Pancreas (tissue), 10 donors: ENCODE measurements around the gene ERBB4. TPM values are rescaled to one million over a fixed set of nuclear protein-coding genes. Genes with fewer than 3 reads are reported as not detected.

Source experiments
- ATAC-seq, 4 donors: fragments of 200-7000 bp; cut with Tn5 transposase; one replicate each; pipeline versions ENCODE4 v1.8.0 to v1.9.1; 2020; ENCODE audit warnings: mild to moderate bottlenecking in 4 of 4, moderate library complexity in 4 of 4
- DNase-seq, 6 donors: peaks; one replicate each; pipeline ENCODE4 v3.0.0-alpha.2; 2020
- FAIRE-seq: peaks from 2 replicates; lab custom pipeline; 2012; peaks lifted over from hg19 to GRCh38; lab: Jason Lieb, UNC
- H3K27ac ChIP-seq, 4 donors: fragments of 200-600 bp; sonication (generic); 1 replicate in 3 of 4; 2 replicates in 1 of 4; pipeline versions ENCODE4 v1.5.0 to v1.8.0; 2020
- H3K27me3 ChIP-seq, 4 donors: fragments of 200-600 bp; one replicate each; pipeline ENCODE4 v1.8.0; 2021
- H3K36me3 ChIP-seq, 3 donors: fragments of 200-600 bp; sonication (generic) in 1 of 3; one replicate each; pipeline versions ENCODE4 v1.5.0 to v1.8.0; 2020 to 2021
- H3K4me1 ChIP-seq, 3 donors: fragments of 200-600 bp; one replicate each; pipeline ENCODE4 v1.8.0; 2021
- H3K4me3 ChIP-seq, 4 donors: fragments of 200-600 bp; sonication (generic) in 2 of 4; one replicate each; pipeline versions ENCODE4 v1.5.0 to v1.8.0; 2020 to 2021
- H3K9me3 ChIP-seq, 4 donors: fragments of 200-600 bp; one replicate each; pipeline ENCODE4 v1.8.0; 2021
- CTCF ChIP-seq, 4 donors: fragments of 200-600 bp; sonication (generic) in 3 of 4; IDR thresholded peaks; one replicate each; pipeline versions ENCODE4 v1.5.0 to v1.8.0; 2021; ENCODE audit warnings: antibody characterized with exemption in 4 of 4
- WGBS, 2 donors: extraction: QIAGEN DNeasy Blood & Tissue Kit; methylation state at CpG; one replicate each; pipeline ENCODE4 v1.1.7; 2013; 5-methylcytosine and 5-hydroxymethylcytosine counted together
- intact Hi-C, 3 donors: fragments of 100-400 bp; cut with DNase I; formaldehyde crosslinking; loops; one replicate each; pipeline versions ENCODE4 v1.11.1 to v1.14.2; 2022
- polyA plus RNA-seq, 2 donors: library from polyadenylated mRNA; stranded (reverse); fragments of 200-250 nt; gene quantifications; one replicate each; pipeline ENCODE4 v1.2.3, GENCODE V29; 2013
- total RNA-seq, 6 donors: library from RNA; stranded (reverse); fragmentation: NEBNext Ultra II Directional in 4 of 6; extraction: Animal tissue kit (Norgen Biotek cat#: 25700) in 4 of 6; gene quantifications; one replicate each; pipeline versions ENCODE4 v1.2.1 to v1.2.4, GENCODE V29; 2021 to 2023
- donor health status: healthy with polysubstance abuse.
- donor health status: DM: no; HTN: no; CAD: no; lungs with moderate emphysema.
- donor health status: DM: no; HTN: no; CAD: no.
- donor health status: control.
- donor health status: control.
- donor health status: Bipolar disorder and iron deficiency.
- donor health status: DM: yes; HTN: yes; CAD: no.
- donor health status: DM: no; HTN: no; CAD: no.
- donor health status: DM: no; HTN: no; CAD: no.
- donor health status: DM: yes; HTN: yes; CAD: no.

The ERBB4 gene
- total and polyA plus RNA-seq, 8 donors: 0.30 to 5.0 (median 3.3) TPM

DNA sequence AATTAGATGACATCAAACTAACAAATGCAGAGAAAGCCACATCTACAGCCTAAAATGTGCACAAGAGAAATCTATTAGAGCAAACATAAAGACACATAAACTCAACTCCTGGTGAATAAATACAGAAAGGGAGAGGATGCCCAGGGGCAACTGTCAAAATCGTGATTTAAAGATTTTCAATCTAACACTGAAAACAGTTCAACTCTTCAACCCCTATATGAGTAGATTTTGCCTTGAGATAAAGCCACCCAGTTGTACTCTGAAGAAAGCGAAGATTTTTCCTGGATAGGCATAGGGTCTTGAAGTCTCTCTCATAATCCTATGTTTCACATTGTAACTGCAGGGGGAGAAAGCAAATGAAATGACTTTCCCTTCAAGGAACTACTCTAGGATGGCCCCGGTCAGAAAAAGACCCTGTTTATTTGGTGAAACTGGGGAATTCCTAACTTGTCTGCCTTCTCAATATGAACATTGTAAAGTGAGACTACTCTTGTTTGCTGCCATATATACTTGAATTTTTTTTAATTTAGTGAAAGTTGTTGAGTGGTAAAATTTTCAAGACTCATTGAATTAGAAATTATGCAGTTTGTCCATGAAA is 226.7 kb downstream of the ERBB4 start:
- FAIRE-seq (no peak), ATAC-seq (no peak), DNase-seq (no peak)
- Histone ChIP-seq H3K9me3 (no peaks in the 10 kb centered on the region), H3K4me1 (no peaks in the 10 kb centered on the region), H3K27ac (no peak overlapping the region), H3K4me3 (no peak overlapping the region), H3K36me3 (no peaks in the 10 kb centered on the region), H3K27me3 (no peaks in the 10 kb centered on the region)
- TF ChIP-seq CTCF (IDR thresholded peaks at IDR 0.05): no peak
- 85% methylated on average over 3 of the region's 3 CpGs for WGBS, 2 donors
- intact Hi-C loops: no loop called here

DNA sequence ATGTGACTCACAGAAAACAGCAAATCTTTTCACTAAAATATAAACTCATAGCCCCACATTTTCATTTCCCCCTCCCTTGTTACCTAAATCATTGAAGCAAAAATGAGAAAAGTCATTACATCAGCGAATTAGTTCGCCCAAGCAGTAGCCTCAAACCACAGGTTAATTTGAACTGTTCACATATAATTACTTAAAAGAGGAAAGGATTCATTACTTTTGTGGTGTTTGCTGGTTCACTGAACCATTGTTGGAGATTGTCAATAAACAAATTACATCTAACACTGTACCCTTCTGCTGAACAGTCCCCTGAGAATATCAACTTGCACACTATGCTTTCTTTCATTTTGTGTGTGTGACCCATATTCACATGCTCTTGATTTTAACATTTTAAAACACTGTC is 238.7 kb downstream of the ERBB4 start:
- Histone ChIP-seq H3K27me3 (no peaks in the 10 kb centered on the region), H3K4me3 (no peak overlapping the region), H3K27ac (no peak overlapping the region), H3K36me3 (no peaks in the 10 kb centered on the region), H3K4me1 (no peaks in the 10 kb centered on the region), H3K9me3 (no peaks in the 10 kb centered on the region)
- 88 to 96% methylated on average over 2 of the region's 2 CpGs for WGBS, 2 donors
- TF ChIP-seq CTCF (IDR thresholded peaks at IDR 0.05): no peak
- DNase-seq (no peak), ATAC-seq (no peak), FAIRE-seq (no peak)
- intact Hi-C loops: no loop called here

- no peak overlapping the region for H3K27ac ChIP-seq
- intact Hi-C loops: no loop called here
- no peaks in the 10 kb centered on the region for H3K9me3 ChIP-seq
- no peaks in the 10 kb centered on the region for H3K4me1 ChIP-seq
- 61 to 75% methylated on average over 3 of the region's 3 CpGs for WGBS, 2 donors
- ATAC-seq (no peak), DNase-seq (no peak), FAIRE-seq (no peak)
- H3K36me3 ChIP-seq: no peaks in the 10 kb centered on the region
- H3K27me3 ChIP-seq: no peaks in the 10 kb centered on the region
- H3K4me3 ChIP-seq: no peak overlapping the region
- no peak for TF ChIP-seq CTCF (IDR thresholded peaks at IDR 0.05)
Observed at GRCh38 chr2:212299333-212299732, 239.3 kb downstream of the ERBB4 start.

- FAIRE-seq: no peak
- ATAC-seq: no peak
- no peak overlapping the region for H3K4me3 ChIP-seq
- DNase-seq: no peak
- H3K27me3 ChIP-seq: no peaks in the 10 kb centered on the region
- no peak for TF ChIP-seq CTCF (IDR thresholded peaks at IDR 0.05)
- no peaks in the 10 kb centered on the region for H3K9me3 ChIP-seq
- H3K27ac ChIP-seq: no peak overlapping the region
- 87 to 94% methylated on average over 3 of the region's 3 CpGs for WGBS, 2 donors
- no peaks in the 10 kb centered on the region for H3K4me1 ChIP-seq
- H3K36me3 ChIP-seq: no peaks in the 10 kb centered on the region
- intact Hi-C loops: no loop called here
Observed at GRCh38 chr2:212295571-212295970, 243.0 kb downstream of the ERBB4 start.

DNA sequence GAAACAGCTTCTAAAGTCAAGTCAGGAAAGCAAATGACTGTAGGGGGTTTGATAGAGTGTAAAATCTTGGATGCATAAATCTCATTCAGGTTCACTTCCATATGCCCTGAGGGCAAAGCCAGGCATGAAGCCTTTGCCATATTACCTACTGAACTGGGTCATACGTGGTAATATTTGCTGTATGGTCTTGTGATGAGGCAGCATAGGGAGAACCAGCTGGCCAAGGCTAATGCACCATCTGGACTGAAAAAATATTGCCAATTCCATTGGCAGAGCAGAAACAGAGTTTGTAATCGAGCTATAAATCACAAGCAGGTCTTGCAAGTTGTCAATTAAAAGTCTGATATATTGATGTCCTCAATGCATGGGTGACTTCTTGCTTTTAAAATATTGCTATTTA is 243.8 kb downstream of the ERBB4 start:
- intact Hi-C loops: no loop called here
- FAIRE-seq (no peak), DNase-seq (no peak), ATAC-seq (no peak)
- no peaks in the 10 kb centered on the region for H3K36me3 ChIP-seq
- H3K27me3 ChIP-seq: no peaks in the 10 kb centered on the region
- H3K27ac ChIP-seq: no peak overlapping the region
- H3K9me3 ChIP-seq: no peaks in the 10 kb centered on the region
- no peaks in the 10 kb centered on the region for H3K4me1 ChIP-seq
- no peak for TF ChIP-seq CTCF (IDR thresholded peaks at IDR 0.05)
- WGBS, 2 donors: 39 to 44% methylated on average over 2 of the region's 2 CpGs
- no peak overlapping the region for H3K4me3 ChIP-seq
